Fibroblast of pulmonary artery (primary cell): ENCODE results near the gene PFDN5.

Source experiments
- DNase-seq: peaks from one replicate; pipeline ENCODE4 v3.0.0-alpha.2; 2010; ENCODE audit warnings: low read depth
- H3K4me3 ChIP-seq: replicated peaks from 2 replicates; pipeline ENCODE4 v1.5.1; 2011; ENCODE audit warnings: low read depth, mild to moderate bottlenecking, control low read depth, low read length, moderate library complexity
- CTCF ChIP-seq: IDR thresholded peaks from 2 replicates; pipeline ENCODE4 v1.5.1; 2011; ENCODE audit warnings: mild to moderate bottlenecking, control low read depth, low read length, inconsistent platforms; ENCODE audit errors: missing control alignments

The PFDN5 gene

GRCh38 chr12:53338017-53338416 lies 42.7 kb downstream of the PFDN5 start:
- TF ChIP-seq CTCF: no peak
- no peak overlapping the region for H3K4me3 ChIP-seq
- no peak for DNase-seq

- DNase-seq: no peak
- no peak overlapping the region for H3K4me3 ChIP-seq
- no peak for TF ChIP-seq CTCF
Measured at GRCh38 chr12:53338916-53339315, 43.6 kb downstream of the PFDN5 start.

GRCh38 chr12:53340398-53340797 lies 45.1 kb downstream of the PFDN5 start:
- DNase-seq: no peak
- no peak overlapping the region for H3K4me3 ChIP-seq

GRCh38 chr12:53343449-53343848 lies 48.1 kb downstream of the PFDN5 start:
- no peak for TF ChIP-seq CTCF
- DNase-seq: no peak

More at GRCh38 chr12:53340398-53340797, 45.1 kb downstream of the PFDN5 start:
- no peak for TF ChIP-seq CTCF

GRCh38 chr12:53343969-53344368 lies 48.6 kb downstream of the PFDN5 start:
- DNase-seq: no peak
- TF ChIP-seq CTCF: no peak
- H3K4me3 ChIP-seq: no peak overlapping the region

More at GRCh38 chr12:53343449-53343848, 48.1 kb downstream of the PFDN5 start:
- no peak overlapping the region for H3K4me3 ChIP-seq

- no peak for DNase-seq
- TF ChIP-seq CTCF: no peak
- peak overlapping the region; percentile 65 for H3K4me3 ChIP-seq
Measured at GRCh38 chr12:53344487-53344823, 49.1 kb downstream of the PFDN5 start.

- DNase-seq: peak; percentile 78
- H3K4me3 ChIP-seq: peak overlapping the region; percentile 65
- TF ChIP-seq CTCF: peak; percentile 74
Measured at GRCh38 chr12:53344824-53345485, 49.6 kb downstream of the PFDN5 start.
